Right lobe of liver (tissue), 4 donors: ENCODE results near the gene LPXN.

Experiments
- POLR2A ChIP-seq: fragments of 450-650 bp; IDR thresholded peaks from one replicate; pipeline ENCODE4 v1.6.1; 2017; ENCODE audit warnings: antibody characterized with exemption, mild to moderate bottlenecking
- TF ChIP-seq, protein P1 (sequence below), 4 donors: fragments of 200-600 bp in 3 of 4; fragments of 450-650 bp in 1 of 4; IDR thresholded peaks; one replicate each; pipeline versions ENCODE4 v1.5.1 to v1.8.0; 2016 to 2022; ENCODE audit warnings: antibody characterized with exemption in 4 of 4, mild to moderate bottlenecking in 2 of 4
- donor health status: DM: no; HTN: no; CAD: no.
- donor health status: DM: no; HTN: no; CAD: no.
- donor health status: DM: no; HTN: yes; CAD: no.

GRCh38 chr11:58582437-58582836 lies 6.8 kb upstream of the LPXN start:
- TF ChIP-seq, protein P1, sequence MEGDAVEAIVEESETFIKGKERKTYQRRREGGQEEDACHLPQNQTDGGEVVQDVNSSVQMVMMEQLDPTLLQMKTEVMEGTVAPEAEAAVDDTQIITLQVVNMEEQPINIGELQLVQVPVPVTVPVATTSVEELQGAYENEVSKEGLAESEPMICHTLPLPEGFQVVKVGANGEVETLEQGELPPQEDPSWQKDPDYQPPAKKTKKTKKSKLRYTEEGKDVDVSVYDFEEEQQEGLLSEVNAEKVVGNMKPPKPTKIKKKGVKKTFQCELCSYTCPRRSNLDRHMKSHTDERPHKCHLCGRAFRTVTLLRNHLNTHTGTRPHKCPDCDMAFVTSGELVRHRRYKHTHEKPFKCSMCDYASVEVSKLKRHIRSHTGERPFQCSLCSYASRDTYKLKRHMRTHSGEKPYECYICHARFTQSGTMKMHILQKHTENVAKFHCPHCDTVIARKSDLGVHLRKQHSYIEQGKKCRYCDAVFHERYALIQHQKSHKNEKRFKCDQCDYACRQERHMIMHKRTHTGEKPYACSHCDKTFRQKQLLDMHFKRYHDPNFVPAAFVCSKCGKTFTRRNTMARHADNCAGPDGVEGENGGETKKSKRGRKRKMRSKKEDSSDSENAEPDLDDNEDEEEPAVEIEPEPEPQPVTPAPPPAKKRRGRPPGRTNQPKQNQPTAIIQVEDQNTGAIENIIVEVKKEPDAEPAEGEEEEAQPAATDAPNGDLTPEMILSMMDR (IDR thresholded peaks at IDR 0.05) = no peak
- TF ChIP-seq POLR2A = no peak
